CD4-positive, alpha-beta T cell treated with Interleukin-10 for 1 hour (primary cell): Measurements from ENCODE around the gene ENOX1.

Experiments
- DNase-seq: peaks from one replicate; pipeline ENCODE4 v3.0.0-alpha.2; 2020

The ENOX1 gene

DNA sequence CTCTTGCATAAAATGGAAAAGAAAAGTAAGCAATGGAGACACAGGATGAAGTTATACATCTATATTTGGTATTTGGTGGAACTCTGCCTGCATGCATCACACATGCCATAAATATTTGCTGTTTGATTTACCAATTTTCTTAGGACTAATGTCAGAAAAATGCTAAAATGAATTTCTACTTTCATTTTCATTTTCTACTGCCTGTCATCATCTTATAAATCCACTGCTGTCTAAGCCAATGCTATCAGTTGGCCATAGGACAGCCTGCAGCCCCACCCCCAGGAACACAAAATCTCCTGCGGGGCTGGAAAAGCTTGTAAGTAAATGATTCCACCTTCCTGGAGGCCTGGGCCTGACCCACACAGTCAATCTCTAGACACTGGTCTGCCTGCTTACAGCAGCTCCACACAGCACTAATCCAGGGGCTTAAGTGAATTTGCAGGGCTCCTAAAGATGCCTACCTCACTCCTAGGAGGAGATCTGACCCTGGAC lies 122.0 kb downstream of the ENOX1 start:
- peak; percentile 0 for DNase-seq

DNA sequence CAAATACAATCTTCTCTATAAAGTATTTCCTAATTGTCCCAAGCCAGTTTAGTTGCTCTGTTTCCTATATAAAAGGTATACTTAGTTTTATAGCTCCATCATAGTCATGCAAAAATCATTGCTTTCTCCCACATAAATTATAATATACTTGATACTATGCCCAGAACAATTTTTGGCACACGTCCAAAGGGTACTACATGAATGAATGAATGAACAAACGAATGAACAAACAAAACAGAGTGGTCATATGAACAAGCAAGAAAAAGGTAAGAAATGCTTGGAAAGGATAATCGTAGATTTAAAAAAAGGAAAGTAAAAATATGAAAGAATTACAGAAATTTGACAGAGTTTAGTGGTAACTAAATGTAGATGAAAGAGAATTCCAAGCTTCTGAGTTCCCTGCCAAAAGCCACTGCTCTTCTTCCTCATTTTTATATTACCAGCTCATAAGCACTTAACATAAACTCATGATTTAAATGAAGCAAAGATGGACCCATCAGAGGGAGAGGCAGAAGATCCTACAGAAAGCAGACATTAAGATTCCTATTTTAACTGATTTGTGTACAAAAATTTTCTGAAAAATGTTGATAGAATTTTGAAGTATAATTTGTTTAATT lies 123.2 kb downstream of the ENOX1 start:
- DNase-seq, result no peak

DNA sequence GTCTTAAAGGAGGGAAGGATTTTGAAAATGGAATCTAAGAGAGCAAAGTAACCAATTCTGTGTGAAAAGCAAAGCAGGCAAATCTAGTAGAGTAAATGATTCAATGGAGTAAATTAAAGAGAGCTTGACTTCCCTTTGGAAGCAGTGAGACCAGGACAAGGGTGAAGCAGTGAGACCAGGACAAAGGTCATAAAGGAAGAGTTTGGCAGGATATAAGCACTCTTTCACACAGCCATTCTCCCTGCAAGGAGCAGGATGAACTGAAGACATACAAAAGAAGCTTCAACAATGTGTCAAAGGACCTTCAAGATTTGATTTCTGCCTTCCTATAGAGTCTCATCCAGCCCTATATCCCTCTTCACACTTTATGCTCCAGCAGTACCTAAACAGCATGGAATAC lies 123.8 kb downstream of the ENOX1 start:
- DNase-seq, result no peak

DNA sequence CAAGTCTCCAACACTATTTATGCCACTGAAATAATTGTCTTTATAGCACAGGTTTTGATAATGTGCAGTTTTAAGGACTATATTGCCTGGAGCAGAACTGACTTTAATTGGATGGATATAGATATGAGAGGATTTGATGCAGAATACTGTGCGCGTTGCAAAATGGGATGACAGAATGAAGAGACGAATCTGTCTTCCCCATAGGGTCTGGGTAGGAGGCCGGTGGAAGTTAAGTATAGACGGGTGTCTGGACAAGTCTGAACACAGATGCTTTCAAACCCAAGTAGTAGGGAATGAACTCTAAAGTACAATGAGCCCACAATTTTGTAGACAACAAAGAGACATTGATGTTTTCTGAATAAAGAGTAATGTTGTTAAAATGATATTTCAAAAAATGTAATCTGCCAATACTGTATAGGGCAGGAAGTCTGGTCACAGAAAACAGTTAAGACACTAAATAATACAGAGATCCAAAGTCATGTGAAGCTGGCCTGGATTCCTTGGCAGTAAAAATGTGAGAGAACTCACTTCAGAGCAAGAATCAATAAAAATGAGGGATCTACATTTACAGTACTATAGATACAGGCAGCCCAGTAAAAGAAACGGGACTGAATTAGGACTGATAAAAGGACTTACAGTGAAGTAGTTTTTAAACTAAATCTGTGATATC lies 125.5 kb downstream of the ENOX1 start:
- DNase-seq, result no peak

DNA sequence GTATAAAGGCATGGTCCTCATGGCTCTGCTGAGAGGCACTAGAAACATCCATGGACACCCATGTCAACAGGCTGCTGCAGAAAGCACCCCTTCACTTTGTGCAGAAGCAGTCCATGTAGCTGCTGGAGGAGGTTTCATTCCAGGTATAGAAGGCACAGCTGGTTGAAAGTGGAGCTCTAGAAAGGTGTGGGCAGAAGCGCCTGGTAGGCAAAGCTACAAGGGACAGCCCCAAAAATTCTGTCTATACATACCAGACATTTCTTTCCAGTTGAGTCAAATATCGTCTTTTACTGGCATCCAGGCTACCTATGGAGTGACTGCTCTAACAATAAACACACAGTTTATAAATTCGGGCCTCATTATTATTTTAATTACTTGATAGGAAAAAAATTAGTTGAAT lies 129.3 kb downstream of the ENOX1 start:
- DNase-seq, result no peak

DNA sequence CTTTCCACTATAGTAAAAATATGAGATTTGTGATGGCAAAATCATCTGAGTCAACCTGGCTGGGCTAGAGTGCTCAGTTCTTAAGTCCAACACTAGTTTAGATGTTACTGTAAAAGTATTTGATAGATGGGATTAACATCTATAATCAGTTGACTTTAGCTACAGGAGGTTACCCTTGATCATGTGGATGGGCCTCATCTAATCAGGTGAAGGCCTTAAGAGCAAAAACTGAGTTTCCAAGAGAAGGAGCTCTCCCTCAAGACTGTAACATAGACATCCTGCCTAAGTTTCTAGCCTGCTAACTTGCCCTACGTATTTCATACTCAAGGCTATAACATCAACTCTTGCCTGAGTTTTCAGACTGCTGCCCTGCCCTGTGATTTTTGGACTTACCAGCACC lies 132.8 kb downstream of the ENOX1 start:
- DNase-seq, result no peak

DNA sequence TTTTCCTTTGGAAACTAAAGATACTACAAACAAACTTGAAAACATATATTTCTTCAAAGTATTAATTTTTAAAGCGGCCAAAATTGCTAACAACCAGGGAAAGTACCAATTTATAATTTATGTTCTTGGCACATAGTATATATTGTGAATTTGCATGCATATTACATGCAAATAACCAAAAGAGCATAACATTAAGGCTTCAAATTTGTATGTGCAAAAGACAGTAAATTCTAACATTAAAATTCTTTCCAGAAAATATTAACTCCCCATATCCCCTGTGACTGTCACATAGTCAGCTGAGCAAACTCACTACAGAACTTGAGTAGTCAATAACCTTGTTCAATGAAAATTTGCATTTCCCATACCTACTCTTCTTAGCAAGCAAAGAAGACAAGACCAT lies 133.4 kb downstream of the ENOX1 start:
- no peak for DNase-seq

DNA sequence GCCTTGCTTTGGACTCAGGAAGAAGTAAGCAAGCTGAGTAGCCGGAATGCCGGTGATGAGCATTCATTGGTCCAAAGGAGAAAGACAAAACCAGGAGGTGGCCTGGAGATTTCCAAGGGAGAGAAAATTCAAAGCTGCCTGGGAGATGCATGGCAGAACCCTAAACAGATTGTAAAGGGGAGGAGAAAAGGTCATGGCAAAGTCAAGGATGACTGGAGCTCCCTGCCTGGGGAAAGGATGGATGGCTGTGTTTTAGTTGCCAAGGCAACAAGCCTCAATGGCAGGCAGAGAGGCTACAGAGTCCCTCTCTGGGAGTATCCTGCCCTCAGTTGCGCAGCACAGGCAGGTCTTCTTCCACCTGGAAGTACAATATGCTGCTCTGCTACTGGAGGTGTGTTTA lies 134.0 kb downstream of the ENOX1 start:
- no peak for DNase-seq

DNA sequence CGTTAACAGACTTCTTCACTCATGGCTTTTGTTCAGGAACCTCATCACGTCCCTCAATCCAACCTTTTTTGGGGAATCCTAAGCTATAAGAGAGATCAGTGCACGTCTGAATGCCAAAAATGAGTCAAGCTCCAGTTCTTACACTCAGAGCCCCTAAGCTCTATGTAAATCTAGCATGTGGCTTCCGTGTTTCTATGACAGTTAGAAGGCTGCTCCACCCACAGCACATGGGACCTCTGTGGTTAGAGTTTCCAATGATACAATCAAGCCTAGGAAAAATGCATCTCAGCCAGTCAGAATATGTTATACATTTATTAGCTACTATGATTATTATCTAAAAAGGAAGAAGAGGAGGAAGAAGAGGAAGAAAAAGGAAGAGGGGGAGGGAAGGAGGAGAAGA lies 135.9 kb downstream of the ENOX1 start:
- no peak for DNase-seq

DNA sequence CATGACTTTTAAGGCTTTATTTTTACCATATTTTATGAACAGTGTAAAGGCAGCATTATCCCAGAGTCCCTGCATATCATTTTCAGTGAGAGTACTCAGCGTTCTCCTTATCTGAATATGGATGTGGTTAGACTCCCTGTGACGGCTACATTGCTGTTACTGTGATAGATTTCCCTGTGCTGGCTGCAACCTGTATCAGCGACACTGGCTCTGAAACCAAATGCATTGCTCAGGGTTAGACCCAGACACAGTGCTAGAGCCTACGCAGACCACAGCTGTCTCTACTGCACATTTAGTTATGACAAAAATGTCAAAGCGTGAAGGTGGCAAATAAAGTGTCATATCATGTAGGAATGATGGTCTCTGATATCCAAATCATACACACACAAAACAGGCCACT lies 138.0 kb downstream of the ENOX1 start:
- no peak for DNase-seq

DNA sequence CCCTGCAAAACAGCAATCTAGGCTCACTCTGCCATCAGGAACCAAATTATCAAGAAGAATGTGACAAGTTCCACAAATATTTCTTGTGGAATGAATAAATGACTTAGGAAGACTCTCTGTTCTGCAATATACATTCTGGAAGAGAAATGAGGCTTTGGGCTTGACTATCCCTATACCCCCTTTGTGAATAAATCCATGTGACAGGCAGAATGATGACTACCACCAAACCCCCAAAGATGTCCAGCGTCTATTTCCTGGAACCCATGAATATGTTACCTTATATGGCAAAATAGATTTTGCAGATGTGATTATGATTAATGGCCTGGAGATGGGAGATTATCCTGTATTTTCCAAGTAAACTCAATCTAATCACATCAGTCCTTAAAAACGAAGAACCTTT lies 139.3 kb downstream of the ENOX1 start:
- no peak for DNase-seq

DNA sequence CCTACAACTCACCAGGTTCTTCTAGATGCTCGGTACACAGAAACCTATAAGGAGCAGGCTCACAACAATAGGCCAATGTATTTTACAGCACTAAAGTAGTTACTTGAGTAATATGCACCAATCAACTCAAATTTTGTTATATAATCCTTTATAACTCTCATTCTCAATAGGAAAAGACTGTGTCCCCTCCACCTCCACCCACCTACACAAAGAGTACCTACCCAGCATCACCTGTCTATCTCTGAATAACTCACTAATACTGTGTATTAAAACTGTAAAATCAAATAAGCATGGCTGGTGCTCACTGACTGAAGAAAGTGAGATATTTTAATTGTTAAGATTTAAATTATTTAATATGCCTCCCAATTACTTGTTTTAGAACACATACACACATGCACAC lies 146.3 kb downstream of the ENOX1 start:
- no peak for DNase-seq

DNA sequence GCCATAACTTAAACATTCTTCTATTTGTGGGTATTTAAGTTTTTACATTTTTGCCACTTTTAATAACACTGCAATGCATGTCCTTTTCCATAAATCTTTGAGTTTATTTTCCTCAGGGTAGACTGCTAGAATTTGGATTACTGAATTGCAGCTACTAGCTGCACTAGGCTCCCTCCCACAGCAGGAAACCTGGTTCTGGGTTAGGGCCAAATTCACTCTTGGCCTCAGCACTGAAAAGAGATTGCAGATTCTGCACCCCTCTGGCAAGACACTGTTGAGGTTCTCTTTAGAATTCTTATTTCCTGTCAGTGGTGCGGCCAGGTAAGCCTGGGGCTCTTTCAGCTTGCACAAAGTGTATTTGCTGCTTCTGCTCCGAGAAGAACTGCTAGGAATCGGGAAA lies 155.7 kb downstream of the ENOX1 start:
- no peak for DNase-seq

DNA sequence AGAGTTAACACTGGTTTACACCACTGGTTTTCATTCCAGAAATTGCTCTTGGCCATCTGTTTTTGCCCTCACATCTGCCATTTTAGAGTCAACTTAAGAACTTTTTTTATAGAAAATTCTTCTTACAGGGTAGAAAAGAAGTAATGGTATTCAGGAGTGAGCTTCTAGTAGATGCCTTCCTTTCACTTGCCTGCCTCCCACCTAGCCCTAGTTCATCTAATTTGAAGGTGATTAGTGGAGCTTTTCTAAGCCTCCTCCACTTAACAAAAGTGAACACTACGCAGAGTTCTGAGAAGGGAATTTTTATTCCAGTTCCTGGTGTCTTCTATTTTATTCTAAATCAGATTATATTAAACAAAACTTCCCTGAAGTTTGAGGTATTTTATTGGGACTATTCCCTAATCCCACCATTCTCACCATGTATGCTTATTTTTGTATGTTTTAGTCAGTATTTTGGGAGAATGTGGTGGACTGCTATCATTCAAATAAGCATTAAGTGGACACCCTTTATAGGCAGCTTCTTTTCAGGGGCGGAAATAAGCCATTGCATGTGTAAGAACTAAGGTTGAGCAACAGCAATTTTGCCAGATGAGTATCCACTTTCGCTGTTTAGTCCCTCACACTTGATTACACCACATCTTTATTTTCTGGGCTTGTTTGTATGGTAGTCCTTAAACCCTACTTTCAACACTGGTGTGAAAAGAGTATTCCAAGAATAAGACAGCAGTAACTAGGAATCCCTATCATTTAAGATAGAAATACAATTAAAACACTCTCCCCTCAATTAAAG lies 156.9 kb downstream of the ENOX1 start:
- no peak for DNase-seq

DNA sequence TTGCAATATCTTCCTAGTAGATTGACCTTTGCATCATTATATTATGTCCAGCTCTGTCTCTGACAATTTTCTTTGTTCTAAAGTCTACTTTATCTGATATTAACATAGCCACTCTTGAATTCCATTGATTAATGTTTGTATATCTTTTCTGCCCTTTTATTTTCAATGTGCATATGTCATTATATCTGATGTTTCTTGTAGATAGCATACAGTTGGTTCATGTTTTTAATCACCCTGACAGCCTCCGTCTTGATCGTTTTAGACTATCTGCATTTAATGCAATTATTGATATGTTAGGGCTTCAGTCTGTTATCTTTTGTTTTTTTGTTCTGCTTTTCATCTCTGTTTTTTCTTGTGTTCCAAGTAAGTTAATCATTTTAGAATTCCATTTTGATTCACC lies 159.8 kb downstream of the ENOX1 start:
- DNase-seq, result no peak

DNA sequence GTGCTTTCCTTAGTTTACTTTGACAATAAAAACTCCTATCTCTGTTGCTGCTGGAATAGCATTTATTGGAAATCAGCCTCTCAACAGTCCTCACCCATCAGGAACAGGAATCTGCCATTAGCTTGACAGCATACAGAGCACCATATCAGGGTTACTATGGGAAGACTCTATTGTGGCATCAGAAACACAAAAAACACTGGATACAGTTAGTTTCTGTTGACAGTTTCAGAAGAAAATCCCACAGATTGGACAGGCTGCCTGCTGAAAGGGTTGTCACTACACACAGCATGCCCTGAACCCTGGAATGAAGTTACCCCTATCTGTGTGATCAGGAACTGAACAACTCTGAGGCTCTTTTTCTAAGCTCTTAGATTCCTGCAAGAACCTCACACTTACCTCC lies 172.7 kb downstream of the ENOX1 start:
- no peak for DNase-seq

DNA sequence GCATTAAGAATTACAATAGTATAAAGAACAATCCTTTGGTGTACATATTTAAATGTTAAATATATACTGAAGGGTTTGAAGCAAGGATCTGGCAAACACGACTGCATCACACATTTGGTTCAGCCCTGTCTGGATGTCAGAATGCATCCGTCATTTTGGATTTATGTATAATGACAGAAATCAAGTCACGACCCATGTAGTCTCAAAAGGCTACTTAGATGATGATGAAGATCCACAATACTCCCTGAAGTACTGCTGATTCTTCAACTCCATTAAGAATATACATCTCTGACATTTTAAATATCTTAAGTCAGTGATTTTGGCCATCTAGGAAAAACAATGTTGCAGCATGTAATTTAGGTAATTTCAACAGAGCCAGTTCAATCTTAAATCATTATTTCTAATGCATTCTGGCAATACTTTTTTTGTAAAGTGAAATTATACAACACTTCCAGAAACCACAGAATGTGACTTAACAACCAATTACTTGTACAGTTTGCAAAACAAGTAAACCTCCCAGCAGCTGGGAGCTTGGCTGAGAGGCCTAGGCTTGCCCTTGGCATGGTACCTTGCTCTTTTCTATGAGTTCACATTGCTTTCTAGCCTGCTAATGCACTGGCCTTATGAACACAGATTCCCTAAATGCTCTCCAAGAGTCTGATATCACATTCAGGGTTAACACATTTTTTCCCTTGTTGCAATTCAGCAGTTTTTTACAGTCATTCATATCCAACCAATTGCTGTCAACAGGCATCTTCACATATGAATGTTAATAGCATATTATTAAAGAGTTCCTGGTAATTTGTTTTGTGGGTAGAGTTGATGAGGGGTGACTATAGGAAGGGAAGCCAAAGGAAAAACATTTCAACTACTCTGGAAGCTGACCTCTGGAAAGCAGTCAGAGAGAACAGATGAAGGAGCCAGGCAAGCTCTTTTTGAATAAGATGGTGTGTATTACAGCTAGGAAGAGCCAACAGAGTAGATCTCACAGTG lies 175.2 kb downstream of the ENOX1 start:
- no peak for DNase-seq

DNA sequence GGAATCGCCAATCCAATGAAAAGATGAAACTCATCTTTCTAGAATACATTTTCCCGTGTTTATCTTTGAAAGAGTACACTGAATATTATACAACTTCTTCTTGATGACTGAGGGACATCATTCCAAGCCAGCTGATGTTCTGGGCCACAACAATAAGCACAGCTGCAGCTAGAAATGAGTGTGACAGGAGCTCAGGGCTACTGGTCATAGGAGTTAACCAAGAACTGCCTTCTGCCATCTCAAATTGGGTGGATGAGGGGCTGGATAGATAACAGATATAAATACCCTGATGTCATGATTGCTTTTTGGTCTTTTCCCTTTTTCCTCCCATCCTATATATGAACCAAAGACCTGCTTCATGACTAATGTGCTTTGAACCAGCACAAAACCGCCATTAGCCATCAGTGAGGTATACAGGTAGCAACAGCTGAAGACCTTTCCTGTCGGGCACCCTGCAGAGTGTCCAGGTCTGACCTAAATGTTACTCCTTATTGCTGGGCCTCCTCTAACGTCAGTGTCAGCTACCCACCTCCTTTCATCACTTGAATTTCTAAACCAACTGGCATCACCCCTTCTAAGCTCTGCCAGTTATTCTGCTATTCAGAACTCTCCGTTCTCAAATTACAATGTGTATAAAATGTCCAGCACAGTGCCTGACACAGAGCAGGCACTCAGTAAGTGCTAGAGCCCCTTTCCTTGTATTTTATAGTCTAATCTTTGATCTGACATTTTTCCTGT lies 178.2 kb downstream of the ENOX1 start:
- DNase-seq, result no peak

DNA sequence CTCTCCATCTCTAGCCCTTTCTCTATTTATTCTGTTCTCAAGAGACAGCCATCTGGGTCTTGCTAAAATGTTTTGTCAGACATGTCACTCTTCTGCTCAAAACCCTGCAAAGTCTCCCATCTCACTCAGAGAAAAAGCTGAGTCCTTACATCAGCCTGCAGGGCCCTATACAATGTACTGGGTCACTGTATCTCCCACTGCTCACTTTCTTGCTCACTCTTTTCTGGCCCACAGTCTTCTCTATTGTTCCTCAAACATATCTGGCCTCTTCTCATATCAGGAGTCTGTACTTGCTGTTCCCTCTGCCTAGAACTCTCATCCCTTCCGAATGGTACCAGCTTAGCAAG lies 189.2 kb downstream of the ENOX1 start:
- no peak for DNase-seq

DNA sequence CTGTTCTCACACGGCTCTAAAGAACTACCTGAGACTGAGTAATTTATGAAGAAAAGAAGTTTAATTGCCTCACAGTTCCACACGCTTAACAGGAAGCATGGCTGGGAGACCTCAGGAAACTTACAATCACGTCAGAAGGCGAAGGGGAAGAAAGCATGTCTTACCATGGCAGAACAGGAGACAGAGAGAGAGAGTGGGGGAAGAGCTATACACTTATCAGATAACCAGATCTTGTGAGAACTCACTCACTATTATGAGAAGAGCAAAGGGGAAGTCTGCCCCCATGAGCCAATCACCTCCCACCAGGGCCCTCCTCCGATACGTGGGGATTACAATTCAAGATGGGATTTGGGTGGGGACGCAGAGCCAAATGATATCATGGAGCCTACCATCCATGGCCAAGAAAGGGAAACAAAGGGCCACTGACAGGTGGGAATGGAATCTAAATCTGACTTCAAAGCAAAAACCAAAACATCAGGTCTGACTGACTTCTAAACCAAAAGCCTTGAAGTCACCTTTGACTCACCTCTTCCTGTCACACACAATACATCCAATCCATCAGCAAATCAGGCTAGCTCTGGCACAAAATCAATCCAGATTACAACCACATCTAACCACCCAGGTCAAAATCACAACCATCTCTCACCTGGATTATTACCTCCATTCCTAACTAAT lies 189.7 kb downstream of the ENOX1 start:
- DNase-seq, result no peak

DNA sequence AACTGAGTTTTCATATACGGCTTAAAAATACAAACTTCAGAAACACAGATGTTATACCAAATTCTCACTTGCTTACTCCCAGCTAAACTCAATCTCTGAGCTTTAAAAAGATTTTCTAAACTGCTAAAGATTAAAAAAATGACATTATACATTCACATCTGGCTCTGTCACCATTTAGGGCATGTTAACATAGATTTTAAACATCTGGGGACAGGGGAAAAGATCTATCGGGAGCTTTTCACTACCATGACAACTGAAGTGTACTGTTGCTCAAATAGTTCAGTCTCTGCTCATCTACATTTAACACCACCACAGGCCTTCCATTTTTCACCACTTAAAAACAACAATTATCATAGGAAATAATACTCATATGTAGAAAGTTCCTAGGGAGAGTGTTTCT lies 190.8 kb downstream of the ENOX1 start:
- DNase-seq, result no peak

DNA sequence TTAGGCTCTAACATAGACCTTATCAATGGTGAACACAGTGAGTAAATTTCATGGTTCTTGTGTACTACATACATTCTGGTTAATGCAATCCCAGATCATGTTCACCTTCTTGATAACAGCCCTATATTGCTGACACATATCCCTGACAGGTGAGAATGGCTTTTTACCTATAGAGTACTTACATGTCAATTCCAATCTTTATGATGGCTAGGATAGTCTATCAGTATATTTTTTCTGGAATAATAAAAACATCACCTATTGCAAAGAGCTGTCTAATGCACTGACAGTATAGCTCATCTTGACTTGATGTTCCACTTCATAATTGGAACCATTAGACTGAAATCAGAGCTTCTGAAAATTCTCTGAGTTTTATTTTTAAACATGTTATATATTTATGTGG lies 199.4 kb downstream of the ENOX1 start:
- no peak for DNase-seq
